T-helper 17 cell (primary cell): ENCODE measurements around the gene PODXL. TPM values are rescaled to one million over a fixed set of nuclear protein-coding genes. Genes with fewer than 3 reads are reported as not detected.
A peak's percentile ranks its signal among the peaks of the same experiment; 100 is the strongest.

Experiments
- ATAC-seq: fragments of 150-1000 bp; cut with Tn5 transposase; 2 replicates; pipeline ENCODE4 v1.10.0; 2021; ENCODE audit warnings: mild to moderate bottlenecking, moderate library complexity
- DNase-seq, 3 donors: peaks; one replicate each; pipeline versions ENCODE4 v3.0.0 to v3.0.0-alpha.2; 2020 to 2021
- H3K9me3 ChIP-seq: one replicate; pipeline ENCODE4 v1.7.0; 2013; ENCODE audit warnings: low read length, mild to moderate bottlenecking; ENCODE audit not compliant: control insufficient read depth, poor library complexity, severe bottlenecking
- H3K27ac Mint-ChIP-seq: one replicate; pipeline ENCODE4 v1.8.0; 2022; ENCODE audit warnings: mild to moderate bottlenecking, moderate library complexity, mixed read lengths
- H3K27me3 Mint-ChIP-seq: one replicate; pipeline ENCODE4 v1.8.0; 2022; ENCODE audit warnings: mixed read lengths
- H3K36me3 Mint-ChIP-seq: one replicate; pipeline ENCODE4 v1.8.0; 2022; ENCODE audit warnings: low read depth, mixed read lengths
- H3K4me1 Mint-ChIP-seq: one replicate; pipeline ENCODE4 v1.8.0; 2022; ENCODE audit warnings: mild to moderate bottlenecking, mixed read lengths
- H3K4me3 Mint-ChIP-seq: one replicate; pipeline ENCODE4 v1.8.0; 2022; ENCODE audit warnings: mild to moderate bottlenecking, moderate library complexity, mixed read lengths
- total RNA-seq, 4 donors: library from RNA in 2 of 4; stranded (reverse) in 2 of 4; gene quantifications; one replicate each; pipeline ENCODE4 v1.2.3 and lab custom pipeline; 2022 to 2026

PODXL gene
- total RNA-seq, 2 donors from 2014 or later = 0.47 to 1.1 TPM

- DNase-seq (no peak), ATAC-seq (no peak)
- no peak overlapping the region for H3K4me3 Mint-ChIP-seq
- peaks cover 7% of the 10 kb centered on the region for H3K27me3 Mint-ChIP-seq
- peaks cover 11% of the 10 kb centered on the region for H3K4me1 Mint-ChIP-seq
- H3K36me3 Mint-ChIP-seq = no peaks in the 10 kb centered on the region
- H3K9me3 ChIP-seq = no peaks in the 10 kb centered on the region
- H3K27ac Mint-ChIP-seq = no peak overlapping the region
These were observed 15.8 kb downstream of the PODXL start for GRCh38 chr7:131540491-131541162.

GRCh38 chr7:131538813-131539179, 17.6 kb downstream of the PODXL start:
- H3K4me1 Mint-ChIP-seq = peaks cover 2% of the 10 kb centered on the region
- no peaks in the 10 kb centered on the region for H3K9me3 ChIP-seq
- no peaks in the 10 kb centered on the region for H3K36me3 Mint-ChIP-seq
- H3K27me3 Mint-ChIP-seq = no peaks in the 10 kb centered on the region
- DNase-seq (no peak), ATAC-seq (no peak)
- no peak overlapping the region for H3K27ac Mint-ChIP-seq
- no peak overlapping the region for H3K4me3 Mint-ChIP-seq

GRCh38 chr7:131538071-131538812, 18.2 kb downstream of the PODXL start:
- H3K27me3 Mint-ChIP-seq = no peaks in the 10 kb centered on the region
- no peak overlapping the region for H3K4me3 Mint-ChIP-seq
- H3K4me1 Mint-ChIP-seq = peaks cover 2% of the 10 kb centered on the region
- no peak for ATAC-seq
- DNase-seq = no peak
- no peaks in the 10 kb centered on the region for H3K9me3 ChIP-seq
- H3K36me3 Mint-ChIP-seq = no peaks in the 10 kb centered on the region
- no peak overlapping the region for H3K27ac Mint-ChIP-seq

GRCh38 chr7:131537571-131537978, 18.9 kb downstream of the PODXL start:
- H3K9me3 ChIP-seq = no peaks in the 10 kb centered on the region
- peaks cover 2% of the 10 kb centered on the region for H3K4me1 Mint-ChIP-seq
- H3K4me3 Mint-ChIP-seq = no peak overlapping the region
- no peak for DNase-seq
- no peak for ATAC-seq
- H3K27me3 Mint-ChIP-seq = no peaks in the 10 kb centered on the region
- no peak overlapping the region for H3K27ac Mint-ChIP-seq
- no peaks in the 10 kb centered on the region for H3K36me3 Mint-ChIP-seq

- no peak for DNase-seq
- Mint-ChIP-seq H3K4me3 (no peak overlapping the region), H3K27ac (no peak overlapping the region), H3K4me1 (peaks cover 2% of the 10 kb centered on the region), H3K36me3 (no peaks in the 10 kb centered on the region), H3K27me3 (no peaks in the 10 kb centered on the region)
- no peak for ATAC-seq
- no peaks in the 10 kb centered on the region for H3K9me3 ChIP-seq
These were observed 20.0 kb downstream of the PODXL start for GRCh38 chr7:131536361-131536849.

- H3K4me3 Mint-ChIP-seq = no peak overlapping the region
- peak overlapping the region; percentile 71 for H3K27ac Mint-ChIP-seq
- H3K4me1 Mint-ChIP-seq = peaks cover 2% of the 10 kb centered on the region
- H3K27me3 Mint-ChIP-seq = no peaks in the 10 kb centered on the region
- peaks cover under 1% of the 10 kb centered on the region for H3K36me3 Mint-ChIP-seq
- no peaks in the 10 kb centered on the region for H3K9me3 ChIP-seq
- DNase-seq (no peak), ATAC-seq (no peak)
These were observed 22.6 kb downstream of the PODXL start for GRCh38 chr7:131533566-131534561.

GRCh38 chr7:131533151-131533559, 23.3 kb downstream of the PODXL start:
- DNase-seq = no peak
- Mint-ChIP-seq H3K4me1 (peaks cover 2% of the 10 kb centered on the region), H3K27ac (no peak overlapping the region), H3K4me3 (no peak overlapping the region), H3K27me3 (peaks cover 5% of the 10 kb centered on the region), H3K36me3 (peaks cover 5% of the 10 kb centered on the region)
- ATAC-seq = no peak
- H3K9me3 ChIP-seq = no peaks in the 10 kb centered on the region

GRCh38 chr7:131532570-131533091, 23.8 kb downstream of the PODXL start:
- Mint-ChIP-seq H3K27ac (no peak overlapping the region), H3K36me3 (peaks cover 5% of the 10 kb centered on the region), H3K4me1 (no peaks in the 10 kb centered on the region), H3K4me3 (no peak overlapping the region), H3K27me3 (peaks cover 6% of the 10 kb centered on the region)
- DNase-seq (no peak), ATAC-seq (no peak)
- no peaks in the 10 kb centered on the region for H3K9me3 ChIP-seq

GRCh38 chr7:131530137-131530536, 26.3 kb downstream of the PODXL start:
- peaks cover 5% of the 10 kb centered on the region for H3K36me3 Mint-ChIP-seq
- no peak overlapping the region for H3K27ac Mint-ChIP-seq
- H3K4me3 Mint-ChIP-seq = no peak overlapping the region
- no peaks in the 10 kb centered on the region for H3K9me3 ChIP-seq
- peaks cover 17% of the 10 kb centered on the region for H3K27me3 Mint-ChIP-seq
- ATAC-seq (no peak), DNase-seq (no peak)
- peaks cover 3% of the 10 kb centered on the region for H3K4me1 Mint-ChIP-seq

GRCh38 chr7:131529617-131530016, 26.8 kb downstream of the PODXL start:
- DNase-seq (no peak), ATAC-seq (no peak)
- peaks cover 5% of the 10 kb centered on the region for H3K36me3 Mint-ChIP-seq
- no peaks in the 10 kb centered on the region for H3K9me3 ChIP-seq
- peaks cover 3% of the 10 kb centered on the region for H3K4me1 Mint-ChIP-seq
- H3K4me3 Mint-ChIP-seq = no peak overlapping the region
- H3K27ac Mint-ChIP-seq = no peak overlapping the region
- peaks cover 17% of the 10 kb centered on the region for H3K27me3 Mint-ChIP-seq

- Mint-ChIP-seq H3K36me3 (peaks cover 5% of the 10 kb centered on the region), H3K27me3 (peaks cover 17% of the 10 kb centered on the region), H3K4me1 (peaks cover 3% of the 10 kb centered on the region), H3K4me3 (no peak overlapping the region), H3K27ac (no peak overlapping the region)
- no peaks in the 10 kb centered on the region for H3K9me3 ChIP-seq
- DNase-seq = no peak
- ATAC-seq = no peak
These were observed 27.2 kb downstream of the PODXL start for GRCh38 chr7:131529179-131529578.

GRCh38 chr7:131527456-131527855, 29.0 kb downstream of the PODXL start:
- peaks cover 10% of the 10 kb centered on the region for H3K4me1 Mint-ChIP-seq
- no peak overlapping the region for H3K4me3 Mint-ChIP-seq
- no peak for DNase-seq
- peaks cover 17% of the 10 kb centered on the region for H3K27me3 Mint-ChIP-seq
- H3K36me3 Mint-ChIP-seq = peaks cover 5% of the 10 kb centered on the region
- no peak for ATAC-seq
- no peaks in the 10 kb centered on the region for H3K9me3 ChIP-seq
- no peak overlapping the region for H3K27ac Mint-ChIP-seq

GRCh38 chr7:131525820-131526219, 30.6 kb downstream of the PODXL start:
- DNase-seq = no peak
- no peak overlapping the region for H3K27ac Mint-ChIP-seq
- H3K36me3 Mint-ChIP-seq = peaks cover 5% of the 10 kb centered on the region

More at GRCh38 chr7:131525820-131526219, 30.6 kb downstream of the PODXL start:
- peaks cover 15% of the 10 kb centered on the region for H3K4me1 Mint-ChIP-seq
- no peak overlapping the region for H3K4me3 Mint-ChIP-seq
- ATAC-seq = no peak
- H3K9me3 ChIP-seq = no peaks in the 10 kb centered on the region
- H3K27me3 Mint-ChIP-seq = peaks cover 17% of the 10 kb centered on the region
